Lower lobe of right lung (tissue), 2 donors: ENCODE measurements around the gene NKAIN4. TPM values are rescaled to one million over a fixed set of nuclear protein-coding genes. Genes with fewer than 3 reads are reported as not detected.

Source experiments
- ATAC-seq, 2 donors: fragments of 200-7000 bp; cut with Tn5 transposase; one replicate each; pipeline ENCODE4 v1.9.1; 2020 to 2022; ENCODE audit warnings: mild to moderate bottlenecking in 2 of 2, moderate library complexity in 2 of 2
- DNase-seq: peaks from one replicate; pipeline ENCODE4 v3.0.0-alpha.2; 2020
- H3K27ac ChIP-seq: fragments of 200-600 bp; one replicate; pipeline ENCODE4 v1.8.0; 2022
- H3K27me3 ChIP-seq: fragments of 200-600 bp; one replicate; pipeline ENCODE4 v1.8.0; 2022; ENCODE audit warnings: low read depth
- H3K36me3 ChIP-seq: fragments of 200-600 bp; one replicate; pipeline ENCODE4 v1.8.0; 2022; ENCODE audit warnings: mild to moderate bottlenecking
- H3K4me1 ChIP-seq: fragments of 200-600 bp; one replicate; pipeline ENCODE4 v1.8.0; 2022
- H3K4me3 ChIP-seq: fragments of 200-600 bp; one replicate; pipeline ENCODE4 v1.8.0; 2022; ENCODE audit warnings: mild to moderate bottlenecking
- H3K9me3 ChIP-seq: fragments of 200-600 bp; one replicate; pipeline ENCODE4 v1.8.0; 2022
- intact Hi-C: fragments of 100-400 bp; cut with DNase I; formaldehyde crosslinking; loops from one replicate; pipeline ENCODE4 v1.11.0; 2022
- total RNA-seq: library from RNA; stranded (reverse); fragmentation: NEBNext Ultra II Directional; extraction: Animal tissue kit (Norgen Biotek cat#: 25700); gene quantifications from one replicate; pipeline ENCODE4 v1.2.1, GENCODE V29; 2021
- TF ChIP-seq, protein P1 (sequence below): fragments of 200-600 bp; IDR thresholded peaks from one replicate; pipeline ENCODE4 v1.8.0; 2022; ENCODE audit warnings: antibody characterized with exemption, mild to moderate bottlenecking
- donor health status: DM: no; HTN: yes; CAD: no; lungs with severe emphysema.

Gene NKAIN4
- total RNA-seq, 1 donor from 2014 or later: not detected

DNA sequence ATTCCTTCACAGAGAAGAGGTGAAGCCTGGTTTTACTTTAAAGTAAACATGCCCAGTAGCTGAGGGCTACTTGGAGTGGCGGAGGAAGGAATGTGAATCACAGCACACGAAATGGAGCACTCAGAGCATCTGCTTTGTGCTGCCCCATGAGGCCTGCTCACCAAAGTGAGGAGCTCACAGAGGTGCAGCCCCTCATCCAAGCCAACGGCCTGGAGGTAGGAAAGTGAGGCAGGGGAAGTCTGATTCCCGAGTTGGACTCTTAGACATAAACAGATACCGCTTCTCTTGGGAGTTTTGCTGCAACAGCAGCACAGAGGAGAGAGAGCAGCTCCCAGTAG lies 41.9 kb downstream of the NKAIN4 start:
- no peaks in the 10 kb centered on the region for H3K9me3 ChIP-seq
- H3K36me3 ChIP-seq: peaks cover 69% of the 10 kb centered on the region
- DNase-seq (no peak), ATAC-seq (no peak)
- H3K4me1 ChIP-seq: peaks cover 48% of the 10 kb centered on the region
- H3K27me3 ChIP-seq: no peaks in the 10 kb centered on the region
- TF ChIP-seq, protein P1, sequence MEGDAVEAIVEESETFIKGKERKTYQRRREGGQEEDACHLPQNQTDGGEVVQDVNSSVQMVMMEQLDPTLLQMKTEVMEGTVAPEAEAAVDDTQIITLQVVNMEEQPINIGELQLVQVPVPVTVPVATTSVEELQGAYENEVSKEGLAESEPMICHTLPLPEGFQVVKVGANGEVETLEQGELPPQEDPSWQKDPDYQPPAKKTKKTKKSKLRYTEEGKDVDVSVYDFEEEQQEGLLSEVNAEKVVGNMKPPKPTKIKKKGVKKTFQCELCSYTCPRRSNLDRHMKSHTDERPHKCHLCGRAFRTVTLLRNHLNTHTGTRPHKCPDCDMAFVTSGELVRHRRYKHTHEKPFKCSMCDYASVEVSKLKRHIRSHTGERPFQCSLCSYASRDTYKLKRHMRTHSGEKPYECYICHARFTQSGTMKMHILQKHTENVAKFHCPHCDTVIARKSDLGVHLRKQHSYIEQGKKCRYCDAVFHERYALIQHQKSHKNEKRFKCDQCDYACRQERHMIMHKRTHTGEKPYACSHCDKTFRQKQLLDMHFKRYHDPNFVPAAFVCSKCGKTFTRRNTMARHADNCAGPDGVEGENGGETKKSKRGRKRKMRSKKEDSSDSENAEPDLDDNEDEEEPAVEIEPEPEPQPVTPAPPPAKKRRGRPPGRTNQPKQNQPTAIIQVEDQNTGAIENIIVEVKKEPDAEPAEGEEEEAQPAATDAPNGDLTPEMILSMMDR: no peak
- no peak overlapping the region for H3K27ac ChIP-seq
- intact Hi-C loops: no loop called here
- H3K4me3 ChIP-seq: no peak overlapping the region

DNA sequence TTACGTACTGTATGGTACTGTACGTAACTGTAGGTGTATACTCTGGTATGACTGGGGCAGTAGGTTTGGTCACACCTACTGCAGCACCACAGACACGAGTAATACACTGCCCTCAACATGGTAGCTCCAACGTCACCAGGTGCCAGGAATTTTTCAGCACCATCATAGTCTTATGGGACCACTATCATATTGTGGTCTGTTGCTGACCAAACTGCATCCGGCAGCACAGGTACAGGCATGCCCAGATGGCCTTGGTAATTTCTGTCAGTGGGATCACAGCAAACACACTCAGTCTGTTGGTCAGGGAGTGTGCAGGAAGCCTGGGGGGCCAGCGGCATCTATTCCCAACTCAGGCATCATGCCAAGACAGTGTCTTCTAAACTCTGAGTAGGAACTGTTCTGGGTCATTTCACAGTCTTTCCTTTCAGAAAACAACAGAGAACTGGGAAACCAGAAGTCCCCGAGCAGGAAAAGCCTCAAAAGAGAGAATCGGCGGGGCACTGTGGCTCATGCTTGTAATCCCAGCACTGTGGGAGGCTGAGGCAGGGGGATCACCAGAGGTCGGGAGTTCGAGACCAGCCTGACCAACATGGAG lies 44.2 kb downstream of the NKAIN4 start:
- Histone ChIP-seq H3K36me3 (peaks cover 91% of the 10 kb centered on the region), H3K27ac (no peak overlapping the region), H3K9me3 (no peaks in the 10 kb centered on the region), H3K27me3 (no peaks in the 10 kb centered on the region), H3K4me1 (peaks cover 38% of the 10 kb centered on the region), H3K4me3 (no peak overlapping the region)
- intact Hi-C loops: no loop called here
- TF ChIP-seq, protein P1: no peak
- DNase-seq (no peak), ATAC-seq (no peak)

- H3K36me3 ChIP-seq: peaks cover 95% of the 10 kb centered on the region
- ATAC-seq (no peak), DNase-seq (no peak)
- no peak overlapping the region for H3K4me3 ChIP-seq
- peaks cover 21% of the 10 kb centered on the region for H3K4me1 ChIP-seq
- intact Hi-C loops: no loop called here
- H3K27ac ChIP-seq: no peak overlapping the region
- no peaks in the 10 kb centered on the region for H3K27me3 ChIP-seq
- H3K9me3 ChIP-seq: no peaks in the 10 kb centered on the region
- TF ChIP-seq, protein P1: no peak
Observed at GRCh38 chr20:63208346-63208909, 45.8 kb downstream of the NKAIN4 start.

DNA sequence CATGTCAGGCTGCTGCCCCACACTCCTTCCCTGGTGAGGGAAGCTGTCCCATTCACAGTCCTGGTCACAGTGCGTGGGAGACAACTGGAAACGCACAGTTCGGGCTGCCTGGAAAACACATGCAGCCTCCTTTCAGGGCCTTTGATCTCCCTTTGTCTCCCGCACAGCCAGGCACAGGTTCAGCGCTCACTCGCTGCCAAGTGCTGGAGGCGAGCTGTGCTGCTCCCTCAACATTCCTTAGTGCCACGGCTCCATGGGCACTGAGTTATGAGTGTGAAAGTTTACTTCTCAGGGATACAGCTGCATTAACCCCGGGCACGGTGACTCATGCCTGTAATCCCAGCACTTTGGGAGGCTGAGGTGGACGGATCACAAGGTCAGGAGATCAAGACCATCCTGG lies 47.4 kb downstream of the NKAIN4 start:
- H3K27me3 ChIP-seq: no peaks in the 10 kb centered on the region
- H3K4me3 ChIP-seq: no peak overlapping the region
- H3K36me3 ChIP-seq: peaks cover 96% of the 10 kb centered on the region
- H3K9me3 ChIP-seq: no peaks in the 10 kb centered on the region
- ATAC-seq: no peak
- DNase-seq: no peak
- intact Hi-C loops: no loop called here
- TF ChIP-seq, protein P1: no peak
- H3K4me1 ChIP-seq: peaks cover 6% of the 10 kb centered on the region
- no peak overlapping the region for H3K27ac ChIP-seq

DNA sequence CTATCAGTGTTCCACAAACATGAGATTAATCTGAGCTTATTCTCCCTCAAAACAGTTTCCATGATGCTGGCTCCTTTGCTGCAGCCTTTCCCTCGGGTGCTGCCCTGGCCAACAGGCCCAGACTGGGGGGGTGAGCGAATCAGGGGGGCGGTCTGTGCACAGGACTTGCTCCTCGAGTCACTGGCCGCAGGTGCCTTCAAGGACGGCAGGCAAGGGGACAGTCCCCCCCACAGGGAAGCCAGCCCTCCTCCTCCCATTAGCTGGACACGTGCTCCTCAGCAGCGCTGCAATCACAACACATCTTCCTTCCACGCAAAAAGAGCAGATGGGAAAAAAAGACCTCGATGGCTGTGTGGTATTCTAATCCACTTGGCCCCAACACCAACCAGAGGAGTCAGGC lies 48.4 kb downstream of the NKAIN4 start:
- no peaks in the 10 kb centered on the region for H3K9me3 ChIP-seq
- DNase-seq (no peak), ATAC-seq (no peak)
- H3K27ac ChIP-seq: no peak overlapping the region
- H3K4me3 ChIP-seq: no peak overlapping the region
- TF ChIP-seq, protein P1: no peak
- intact Hi-C loops: no loop called here
- H3K27me3 ChIP-seq: no peaks in the 10 kb centered on the region
- H3K4me1 ChIP-seq: no peaks in the 10 kb centered on the region
- H3K36me3 ChIP-seq: peaks cover 98% of the 10 kb centered on the region
